Esophagus squamous epithelium (tissue), 5 donors: Measurements from ENCODE around the gene LYSMD3. TPM values are rescaled to one million over a fixed set of nuclear protein-coding genes. Genes with fewer than 3 reads are reported as not detected.

ENCODE experiments used
- DNase-seq: peaks from one replicate; lab custom pipeline; 2025; lab: John Stamatoyannopoulos, UW
- H3K27ac ChIP-seq, 4 donors: fragments of 200-600 bp; sonication (generic); one replicate each; pipeline ENCODE4 v1.5.1; 2016 to 2019; ENCODE audit warnings: mild to moderate bottlenecking in 1 of 4
- H3K27me3 ChIP-seq, 4 donors: fragments of 200-600 bp; sonication (generic); 1 replicate in 3 of 4; 2 replicates in 1 of 4; pipeline versions ENCODE4 v1.5.1 to v1.6.0; 2017 to 2021; ENCODE audit warnings: antibody characterized with exemption in 1 of 4
- H3K36me3 ChIP-seq, 3 donors: fragments of 200-600 bp; sonication (generic); one replicate each; pipeline ENCODE4 v1.5.1; 2016 to 2019
- H3K4me1 ChIP-seq, 3 donors: fragments of 200-600 bp; sonication (generic); one replicate each; pipeline ENCODE4 v1.5.1; 2017 to 2019
- H3K4me3 ChIP-seq, 4 donors: fragments of 200-600 bp; sonication (generic); 1 replicate in 3 of 4; 2 replicates in 1 of 4; pipeline ENCODE4 v1.5.1; 2016 to 2019; ENCODE audit warnings: mild to moderate bottlenecking in 2 of 4, moderate library complexity in 1 of 4
- H3K9me3 ChIP-seq, 3 donors: fragments of 200-600 bp; sonication (generic); one replicate each; pipeline ENCODE4 v1.5.1; 2016 to 2019
- CTCF ChIP-seq, 6 experiments: fragments of 450-650 bp in 4 of 6; fragments of 200-600 bp in 2 of 6; sonication (generic) in 2 of 6; IDR thresholded peaks; one replicate each; pipeline ENCODE4 v1.5.1; 2016 to 2019; ENCODE audit warnings: antibody characterized with exemption in 6 of 6, mild to moderate bottlenecking in 4 of 6, moderate library complexity in 4 of 6
- POLR2A ChIP-seq, 4 donors: fragments of 450-650 bp; IDR thresholded peaks; one replicate each; pipeline ENCODE4 v1.6.1; 2017; ENCODE audit warnings: antibody characterized with exemption in 4 of 4, mild to moderate bottlenecking in 4 of 4, moderate library complexity in 3 of 4
- WGBS, 2 donors: methylation state at CpG; one replicate each; pipeline ENCODE4 v1.1.5; 2018; 5-methylcytosine and 5-hydroxymethylcytosine counted together
- intact Hi-C: fragments of 100-400 bp; cut with DNase I; formaldehyde crosslinking; loops from one replicate; pipeline ENCODE4 v1.15.0; 2022
- total RNA-seq, 4 donors: library from RNA; depleted of rRNA; stranded (reverse); fragments of >200 nt; gene quantifications; one replicate each; pipeline ENCODE4 v1.1.0, GENCODE V29; 2016
- donor health status: DM: yes; HTN: yes; CAD: no.

The LYSMD3 gene
- total RNA-seq, 4 donors from 2014 or later: 8.3 to 17.0 (median 14.2) TPM

DNA sequence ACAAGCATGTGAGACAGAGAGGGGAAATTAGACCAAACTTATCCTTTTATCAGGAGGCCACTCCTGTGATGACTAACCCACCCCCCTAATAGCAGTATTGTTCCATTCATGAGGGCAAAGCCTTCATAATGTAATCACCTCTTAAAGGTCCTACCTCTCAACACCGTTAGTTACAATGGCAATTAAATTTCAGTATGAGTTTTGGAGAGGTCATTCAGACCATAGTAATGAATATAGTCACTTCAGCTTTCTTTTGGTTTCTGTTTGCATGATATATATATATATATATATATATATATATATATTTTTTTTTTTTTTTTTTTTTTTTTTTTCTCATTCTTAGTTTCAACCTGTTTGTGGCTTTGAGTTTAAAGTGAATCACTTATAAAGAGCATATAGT is 39.7 kb upstream of the LYSMD3 start:
- no peaks in the 10 kb centered on the region for H3K36me3 ChIP-seq
- intact Hi-C loops: no loop called here
- DNase-seq: no peak
- H3K9me3 ChIP-seq: no peaks in the 10 kb centered on the region
- TF ChIP-seq CTCF (IDR thresholded peaks at IDR 0.05) (no peak), POLR2A (IDR thresholded peaks at IDR 0.05) (no peak)
- no peaks in the 10 kb centered on the region for H3K4me1 ChIP-seq
- no peak overlapping the region for H3K27ac ChIP-seq
- H3K27me3 ChIP-seq: no peaks in the 10 kb centered on the region
- H3K4me3 ChIP-seq: no peak overlapping the region
- WGBS, 2 donors: 64 to 69% methylated on average over 1 of the region's 1 CpG

DNA sequence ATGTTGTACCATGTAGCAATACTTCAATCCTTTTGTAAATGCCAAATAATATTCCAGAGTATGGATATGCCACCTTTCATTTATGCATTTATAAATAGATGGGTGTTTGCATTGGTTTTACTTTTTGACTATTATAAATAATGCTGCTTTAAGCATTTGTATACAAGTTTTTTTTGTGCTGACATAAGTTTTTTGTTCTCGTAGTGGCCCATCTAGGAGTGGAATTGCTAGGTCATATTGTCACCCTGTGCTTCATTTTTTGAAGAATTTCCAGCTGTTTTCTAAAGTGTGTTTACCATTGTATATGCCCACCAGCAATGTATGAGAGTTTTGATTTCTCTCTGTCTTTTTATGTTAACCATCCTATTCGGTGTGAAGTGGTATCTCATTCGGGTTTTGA is 36.1 kb upstream of the LYSMD3 start:
- Histone ChIP-seq H3K27me3 (peaks cover 0 to 31% (median 0%) of the 10 kb centered on the region in 4 donors), H3K4me3 (no peak overlapping the region), H3K4me1 (no peaks in the 10 kb centered on the region), H3K27ac (no peak overlapping the region), H3K36me3 (no peaks in the 10 kb centered on the region), H3K9me3 (no peaks in the 10 kb centered on the region)
- WGBS, 2 donors: 89 to 90% methylated on average over 3 of the region's 3 CpGs
- intact Hi-C loops: no loop called here
- no peak for DNase-seq
- no peak for TF ChIP-seq POLR2A (IDR thresholded peaks at IDR 0.05)
- no peak for TF ChIP-seq CTCF (IDR thresholded peaks at IDR 0.05)

DNA sequence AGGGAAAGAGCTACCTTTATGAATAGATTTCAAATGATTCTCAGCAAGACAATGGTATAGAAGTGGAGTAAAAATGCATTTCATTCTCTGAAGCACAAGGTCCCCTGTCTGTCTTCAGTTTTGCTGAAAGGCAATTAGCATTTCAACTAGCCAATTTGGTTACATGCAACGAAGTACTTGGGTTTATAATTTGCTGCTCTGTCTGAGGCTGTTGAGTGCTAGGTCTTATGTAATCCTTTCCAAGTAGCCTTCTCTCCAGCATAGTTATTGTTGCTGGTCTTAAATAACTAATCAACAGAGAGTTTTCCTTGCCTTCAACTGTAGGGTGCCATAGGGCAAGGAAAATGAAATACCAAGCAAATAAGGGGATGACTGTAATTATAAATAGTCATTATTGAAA is 33.7 kb upstream of the LYSMD3 start:
- no peak for DNase-seq
- H3K27ac ChIP-seq: no peak overlapping the region
- H3K9me3 ChIP-seq: no peaks in the 10 kb centered on the region
- H3K4me1 ChIP-seq: peaks cover 6 to 12% (median 7%) of the 10 kb centered on the region in 3 donors
- no peaks in the 10 kb centered on the region for H3K36me3 ChIP-seq
- no peak overlapping the region for H3K4me3 ChIP-seq
- 28 to 29% methylated on average over 1 of the region's 1 CpG for WGBS, 2 donors
- TF ChIP-seq CTCF (IDR thresholded peaks at IDR 0.05) (no peak), POLR2A (IDR thresholded peaks at IDR 0.05) (no peak)
- intact Hi-C loops: no loop called here
- peaks cover 0 to 55% (median 1%) of the 10 kb centered on the region in 4 donors for H3K27me3 ChIP-seq

GRCh38 chr5:90562341-90562740 is 33.0 kb upstream of the LYSMD3 start:
- Histone ChIP-seq H3K36me3 (no peaks in the 10 kb centered on the region), H3K4me1 (peaks cover 7 to 16% (median 7%) of the 10 kb centered on the region in 3 donors), H3K27ac (no peak overlapping the region), H3K9me3 (no peaks in the 10 kb centered on the region), H3K27me3 (peaks cover 0 to 62% (median 3%) of the 10 kb centered on the region in 4 donors), H3K4me3 (no peak overlapping the region)
- no peak for TF ChIP-seq CTCF (IDR thresholded peaks at IDR 0.05)
- TF ChIP-seq POLR2A (IDR thresholded peaks at IDR 0.05): no peak
- intact Hi-C loops: no loop called here
- WGBS, 2 donors: 61 to 66% methylated on average over 5 of the region's 5 CpGs
- DNase-seq: no peak

- Histone ChIP-seq H3K27ac (no peak overlapping the region), H3K27me3 (peaks cover 0 to 68% (median 3%) of the 10 kb centered on the region in 4 donors), H3K36me3 (no peaks in the 10 kb centered on the region), H3K4me1 (peaks cover 7 to 16% (median 7%) of the 10 kb centered on the region in 3 donors), H3K9me3 (no peaks in the 10 kb centered on the region), H3K4me3 (no peak overlapping the region)
- TF ChIP-seq POLR2A (IDR thresholded peaks at IDR 0.05): no peak
- TF ChIP-seq CTCF (IDR thresholded peaks at IDR 0.05): no peak
- DNase-seq: no peak
- WGBS, 2 donors: 58 to 64% methylated on average over 1 of the region's 1 CpG
- intact Hi-C loops: no loop called here
Observed at GRCh38 chr5:90561766-90562165, 32.4 kb upstream of the LYSMD3 start.
